Endothelial cell of umbilical vein (primary cell): Measurements from ENCODE around the gene SERPINF2. TPM values are rescaled to one million over a fixed set of nuclear protein-coding genes. Genes with fewer than 3 reads are reported as not detected.

Source experiments
- BruUV-seq: library from RNA; stranded (reverse); fragments of 400-500 nt; replicated peaks from 2 replicates; lab custom pipeline; 2021; lab: Mats Ljungman, UMichigan
- CTCF ChIA-PET: fragments of 300-600, 350-600 bp; sonication (Branson Sonifier 250); formaldehyde crosslinking; loops from one replicate; lab custom pipeline; 2021; ENCODE audit warnings: antibody characterized with exemption, inconsistent platforms; lab: Charles Lee
- POLR2A ChIA-PET: fragments of 300-600, 350-600 bp; sonication (Branson Sonifier 250); formaldehyde crosslinking; loops from one replicate; lab custom pipeline; 2021; ENCODE audit warnings: antibody characterized with exemption, inconsistent platforms; lab: Charles Lee
- DNase-seq: peaks from one replicate; pipeline ENCODE4 v3.0.0-alpha.2; 2011; ENCODE audit warnings: low read depth, low spot score
- FAIRE-seq: peaks from 2 replicates; lab custom pipeline; 2011; peaks lifted over from hg19 to GRCh38; lab: Jason Lieb, UNC
- H2AFZ ChIP-seq: 2 replicates; pipeline ENCODE4 v1.6.0; 2012; ENCODE audit warnings: low read depth, low read length, control low read depth, inconsistent platforms
- H3K27ac ChIP-seq: 2 replicates; pipeline ENCODE4 v1.5.1; 2011; ENCODE audit warnings: low read depth, mild to moderate bottlenecking, control low read depth, low read length, moderate library complexity; ENCODE audit not compliant: insufficient read depth
- H3K27me3 ChIP-seq, 2 experiments: 2 replicates each; pipeline versions ENCODE4 v1.6.0 to v1.6.1; 2011; ENCODE audit warnings: low read length in 2 of 2, mixed read lengths in 1 of 2; ENCODE audit not compliant: control insufficient read depth in 2 of 2, insufficient read depth in 2 of 2
- H3K36me3 ChIP-seq, 2 experiments: 2 replicates in 1 of 2; 3 replicates in 1 of 2; pipeline ENCODE4 v1.5.1; 2011; ENCODE audit warnings: low read length in 2 of 2, mild to moderate bottlenecking in 1 of 2, moderate library complexity in 1 of 2; ENCODE audit not compliant: control insufficient read depth in 2 of 2, insufficient read depth in 2 of 2; ENCODE audit errors: extremely low read depth in 1 of 2
- H3K4me1 ChIP-seq: 3 replicates; pipeline ENCODE4 v1.5.1; 2011; ENCODE audit warnings: mild to moderate bottlenecking, low read length; ENCODE audit not compliant: control insufficient read depth, insufficient read depth; ENCODE audit errors: extremely low read depth
- H3K4me2 ChIP-seq: 2 replicates; pipeline ENCODE4 v1.6.1; 2011; ENCODE audit warnings: low read length, control low read depth, mixed read lengths; ENCODE audit not compliant: insufficient read depth
- H3K4me3 ChIP-seq, 3 experiments: fragments of 200-600 bp in 1 of 3; sonication (generic), shearing (Covaris generic) in 1 of 3; replicated peaks in 1 of 3; 2 replicates each; pipeline ENCODE4 v1.5.1; 2011 to 2016; ENCODE audit warnings: control low read depth in 3 of 3, low read length in 3 of 3, mild to moderate bottlenecking in 2 of 3, inconsistent platforms in 1 of 3, low read depth in 1 of 3, moderate library complexity in 1 of 3; ENCODE audit not compliant: insufficient read depth in 1 of 3
- H3K79me2 ChIP-seq: 2 replicates; pipeline ENCODE4 v1.6.0; 2012; ENCODE audit warnings: low read length, inconsistent platforms; ENCODE audit not compliant: control insufficient read depth, insufficient read depth
- H3K9ac ChIP-seq: replicated peaks from 2 replicates; pipeline ENCODE3; 2011; ENCODE audit warnings: low read length, control low read depth; ENCODE audit not compliant: insufficient read depth; ENCODE audit errors: extremely low read depth
- H3K9me1 ChIP-seq: replicated peaks from 3 replicates; pipeline ENCODE4 v1.6.0; 2011; ENCODE audit warnings: mild to moderate bottlenecking, low read length; ENCODE audit not compliant: control insufficient read depth, insufficient read depth; ENCODE audit errors: extremely low read depth
- H3K9me3 ChIP-seq: replicated peaks from 2 replicates; pipeline ENCODE4 v1.5.1; 2012; ENCODE audit warnings: low read length, inconsistent platforms; ENCODE audit not compliant: control insufficient read depth, insufficient read depth
- H4K20me1 ChIP-seq: replicated peaks from 2 replicates; pipeline ENCODE3; 2011; ENCODE audit warnings: mild to moderate bottlenecking, low read length; ENCODE audit not compliant: control insufficient read depth, insufficient read depth; ENCODE audit errors: extremely low read depth
- EZH2 ChIP-seq: IDR thresholded peaks from 2 replicates; pipeline ENCODE4 v1.6.1; 2012; ENCODE audit warnings: borderline replicate concordance, low read depth, mild to moderate bottlenecking, moderate library complexity, low read length, inconsistent platforms; ENCODE audit not compliant: severe bottlenecking
- FOS ChIP-seq: IDR thresholded peaks from 2 replicates; pipeline ENCODE4 v1.6.1; 2011; ENCODE audit warnings: mild to moderate bottlenecking, low read length, moderate library complexity, borderline replicate concordance; ENCODE audit not compliant: insufficient read depth
- GATA2 ChIP-seq: IDR thresholded peaks from 2 replicates; pipeline ENCODE4 v1.7.0; 2011; ENCODE audit warnings: low read depth, mild to moderate bottlenecking, moderate library complexity, mixed read lengths, low read length; ENCODE audit not compliant: insufficient read length, insufficient read depth
- JUN ChIP-seq: IDR thresholded peaks from 2 replicates; pipeline ENCODE4 v1.6.1; 2011; ENCODE audit warnings: borderline replicate concordance, low read depth; ENCODE audit not compliant: insufficient read length, insufficient read depth
- MYC ChIP-seq: IDR thresholded peaks from one replicate; pipeline ENCODE4 v1.6.1; 2011; ENCODE audit warnings: mild to moderate bottlenecking, low read depth, low read length
- POLR2A ChIP-seq: IDR thresholded peaks from 2 replicates; pipeline ENCODE4 v1.6.1; 2012; ENCODE audit warnings: low read depth, mild to moderate bottlenecking, control low read depth, low read length
- POLR2AphosphoS5 ChIP-seq: IDR thresholded peaks from 2 replicates; pipeline ENCODE4 v1.6.1; 2012; ENCODE audit warnings: low read depth, mild to moderate bottlenecking, control low read depth, low read length, moderate library complexity; ENCODE audit not compliant: insufficient read depth
- dilution Hi-C: fragments of 300-500 bp; cut with MboI; formaldehyde crosslinking; loops from one replicate; pipeline ENCODE4 v1.15.0; 2019; ENCODE audit warnings: low sequenced_read_pairs; ENCODE audit not compliant: extremely low pct_ligation_motif_present
- intact Hi-C: fragments of 100-400 bp; cut with micrococcal nuclease; formaldehyde crosslinking; loops from one replicate; pipeline ENCODE4 v1.10.0; 2022
- polyA plus RNA-seq, 4 experiments: library from polyadenylated mRNA; depleted of rRNA in 3 of 4; stranded (reverse) in 3 of 4; unstranded in 1 of 4; fragments of >200 nt; gene quantifications; 2 replicates each; pipeline versions ENCODE4 v1.2.1 to v1.2.3, GENCODE V29; 2011 to 2012; ENCODE audit warnings: missing spikeins in 1 of 4
- total RNA-seq: library from RNA; stranded (reverse); gene quantifications from 2 replicates; pipeline ENCODE4 v1.2.3, GENCODE V29; 2021
- TF ChIP-seq, protein P1 (sequence below): IDR thresholded peaks from 2 replicates; pipeline ENCODE4 v1.6.1; 2011; ENCODE audit not compliant: insufficient read depth, insufficient read length
- TF ChIP-seq, protein P2 (sequence below), 2 donors: IDR thresholded peaks; 1 replicate in 1 of 2; 2 replicates in 1 of 2; pipeline ENCODE4 v1.5.1; 2011; ENCODE audit warnings: low read length in 2 of 2, mild to moderate bottlenecking in 2 of 2, moderate library complexity in 2 of 2, control low read depth in 1 of 2, inconsistent platforms in 1 of 2, low read depth in 1 of 2; ENCODE audit not compliant: insufficient read depth in 1 of 2; ENCODE audit errors: extremely low read depth in 1 of 2

Gene SERPINF2
- total and polyA plus RNA-seq, 2 donors (not counting 3 experiments of a cell fraction or from before 2014, with no cell fraction given): 0.03 TPM; not detected in 1

DNA sequence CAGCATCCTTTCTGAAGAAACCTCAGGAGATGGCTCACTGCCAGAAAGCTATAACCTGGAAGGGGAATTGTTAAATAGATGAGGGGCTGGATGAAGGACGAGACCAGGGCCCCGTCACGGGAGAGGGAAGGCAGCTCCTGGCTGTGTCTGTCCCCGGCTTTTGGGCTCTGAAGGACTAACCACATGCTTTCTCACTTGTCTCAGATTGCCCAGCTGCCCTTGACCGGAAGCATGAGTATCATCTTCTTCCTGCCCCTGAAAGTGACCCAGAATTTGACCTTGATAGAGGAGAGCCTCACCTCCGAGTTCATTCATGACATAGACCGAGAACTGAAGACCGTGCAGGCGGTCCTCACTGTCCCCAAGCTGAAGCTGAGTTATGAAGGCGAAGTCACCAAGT, 33.7 kb downstream of the SERPINF2 start:
- dilution Hi-C loops: no loop called here
- no peaks in the 10 kb centered on the region for H3K9me1 ChIP-seq
- no peak for FAIRE-seq

More for the DNA sequence above, 33.7 kb downstream of the SERPINF2 start:
- no peaks in the 10 kb centered on the region for H3K36me3 ChIP-seq
- no peak overlapping the region for H3K27ac ChIP-seq
- no peak overlapping the region for H2AFZ ChIP-seq
- POLR2A ChIA-PET: no interaction called here
- no peaks in the 10 kb centered on the region for H3K9me3 ChIP-seq
- no peaks in the 10 kb centered on the region for H3K79me2 ChIP-seq
- DNase-seq: no peak
- H3K4me1 ChIP-seq: peaks cover 8% of the 10 kb centered on the region
- no peaks in the 10 kb centered on the region for H3K27me3 ChIP-seq
- no peak overlapping the region for H3K9ac ChIP-seq
- no peak overlapping the region for H3K4me3 ChIP-seq
- CTCF ChIA-PET: interaction anchor here (1.5 kb wide), 1 partner anchor 92 kb away, joined by 3 read pairs; the partner anchor contains the start of gene PRPF8
- BruUV-seq: no TSS peak
- TF ChIP-seq MYC (no peak), POLR2A (no peak), EZH2 (no peak), POLR2AphosphoS5 (no peak), GATA2 (no peak), JUN (no peak), FOS (no peak)
- TF ChIP-seq, protein P1, sequence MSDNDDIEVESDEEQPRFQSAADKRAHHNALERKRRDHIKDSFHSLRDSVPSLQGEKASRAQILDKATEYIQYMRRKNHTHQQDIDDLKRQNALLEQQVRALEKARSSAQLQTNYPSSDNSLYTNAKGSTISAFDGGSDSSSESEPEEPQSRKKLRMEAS: no peak
- TF ChIP-seq, protein P2, sequence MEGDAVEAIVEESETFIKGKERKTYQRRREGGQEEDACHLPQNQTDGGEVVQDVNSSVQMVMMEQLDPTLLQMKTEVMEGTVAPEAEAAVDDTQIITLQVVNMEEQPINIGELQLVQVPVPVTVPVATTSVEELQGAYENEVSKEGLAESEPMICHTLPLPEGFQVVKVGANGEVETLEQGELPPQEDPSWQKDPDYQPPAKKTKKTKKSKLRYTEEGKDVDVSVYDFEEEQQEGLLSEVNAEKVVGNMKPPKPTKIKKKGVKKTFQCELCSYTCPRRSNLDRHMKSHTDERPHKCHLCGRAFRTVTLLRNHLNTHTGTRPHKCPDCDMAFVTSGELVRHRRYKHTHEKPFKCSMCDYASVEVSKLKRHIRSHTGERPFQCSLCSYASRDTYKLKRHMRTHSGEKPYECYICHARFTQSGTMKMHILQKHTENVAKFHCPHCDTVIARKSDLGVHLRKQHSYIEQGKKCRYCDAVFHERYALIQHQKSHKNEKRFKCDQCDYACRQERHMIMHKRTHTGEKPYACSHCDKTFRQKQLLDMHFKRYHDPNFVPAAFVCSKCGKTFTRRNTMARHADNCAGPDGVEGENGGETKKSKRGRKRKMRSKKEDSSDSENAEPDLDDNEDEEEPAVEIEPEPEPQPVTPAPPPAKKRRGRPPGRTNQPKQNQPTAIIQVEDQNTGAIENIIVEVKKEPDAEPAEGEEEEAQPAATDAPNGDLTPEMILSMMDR (IDR thresholded peaks at IDR 0.05; ENCODE audit: extremely low read depth in 1 of 2, insufficient read depth in 1 of 2, low read depth in 1 of 2, low read length in 2 of 2): no peak
- no peak overlapping the region for H3K4me2 ChIP-seq
- intact Hi-C loops: no loop called here
- H4K20me1 ChIP-seq: no peaks in the 10 kb centered on the region
